OCI-LY3 (cell line): ENCODE results near the gene TMEM87B.

Source experiments
- H2AFZ ChIP-seq: fragments of 200-600, 300-600 bp; shearing (Covaris generic); 2 replicates; pipeline ENCODE4 v1.6.0; 2014; ENCODE audit warnings: antibody characterized with exemption, low read depth, low read length
- H3K27ac ChIP-seq: fragments of 200-600, 300-600 bp; sonication (generic); 2 replicates; pipeline ENCODE4 v1.5.1; 2014; ENCODE audit warnings: mild to moderate bottlenecking, low read length, moderate library complexity, mixed read lengths
- H3K27me3 ChIP-seq: fragments of 200-600, 300-600 bp; sonication (generic); 2 replicates; pipeline ENCODE4 v1.6.1; 2014; ENCODE audit warnings: low read depth, low read length, mixed read lengths
- H3K36me3 ChIP-seq: fragments of 200-600, 300-600 bp; sonication (generic); replicated peaks from 2 replicates; pipeline ENCODE3; 2014; ENCODE audit warnings: low read depth, low read length, mixed read lengths
- H3K4me1 ChIP-seq: fragments of 300-600, 200-600 bp; sonication (generic); 2 replicates; pipeline ENCODE4 v1.6.1; 2014; ENCODE audit warnings: low read length, mixed read lengths
- H3K4me2 ChIP-seq: fragments of 200-600, 300-600 bp; sonication (generic); 2 replicates; pipeline ENCODE4 v1.6.1; 2014; ENCODE audit warnings: low read length, mixed read lengths
- H3K4me3 ChIP-seq: fragments of 300-600, 200-600 bp; sonication (generic); 2 replicates; pipeline ENCODE4 v1.5.1; 2014; ENCODE audit warnings: antibody characterized with exemption, mild to moderate bottlenecking, low read length, moderate library complexity
- H3K79me2 ChIP-seq: fragments of 300-600, 200-600 bp; shearing (Covaris generic); 2 replicates; pipeline ENCODE4 v1.6.1; 2014; ENCODE audit warnings: mild to moderate bottlenecking, low read length, mixed read lengths
- H3K9ac ChIP-seq: fragments of 300-600, 200-600 bp; shearing (Covaris generic); 2 replicates; pipeline ENCODE4 v1.6.0; 2014; ENCODE audit warnings: mild to moderate bottlenecking, low read length, moderate library complexity
- H3K9me3 ChIP-seq: fragments of 200-600, 300-600 bp; shearing (Covaris generic); 2 replicates; pipeline ENCODE4 v1.6.1; 2014; ENCODE audit warnings: low read length, mixed read lengths; ENCODE audit not compliant: insufficient read depth
- H4K20me1 ChIP-seq: fragments of 200-600, 300-600 bp; sonication (generic); 2 replicates; pipeline ENCODE4 v1.6.1; 2016; ENCODE audit warnings: low read length, mixed read lengths; ENCODE audit not compliant: insufficient read depth
- EZH2phosphoT487 ChIP-seq: fragments of 200-600 bp; shearing (Covaris generic); IDR thresholded peaks from 2 replicates; pipeline ENCODE4 v1.6.1; 2018; ENCODE audit warnings: antibody characterized with exemption, mixed run types, low read depth
- TF ChIP-seq, protein P1 (sequence below): fragments of 200-600, 300-600 bp; sonication (generic); IDR thresholded peaks from 2 replicates; pipeline ENCODE4 v1.5.1; 2014; ENCODE audit warnings: antibody characterized with exemption, low read length, low read depth

The TMEM87B gene

GRCh38 chr2:112161431-112162145 lies 106.5 kb downstream of the TMEM87B start:
- H3K27ac ChIP-seq, result no peak overlapping the region
- H3K36me3 ChIP-seq, result no peaks in the 10 kb centered on the region
- no peaks in the 10 kb centered on the region for H3K79me2 ChIP-seq
- no peak overlapping the region for H2AFZ ChIP-seq
- no peaks in the 10 kb centered on the region for H3K27me3 ChIP-seq
- TF ChIP-seq, protein P1, sequence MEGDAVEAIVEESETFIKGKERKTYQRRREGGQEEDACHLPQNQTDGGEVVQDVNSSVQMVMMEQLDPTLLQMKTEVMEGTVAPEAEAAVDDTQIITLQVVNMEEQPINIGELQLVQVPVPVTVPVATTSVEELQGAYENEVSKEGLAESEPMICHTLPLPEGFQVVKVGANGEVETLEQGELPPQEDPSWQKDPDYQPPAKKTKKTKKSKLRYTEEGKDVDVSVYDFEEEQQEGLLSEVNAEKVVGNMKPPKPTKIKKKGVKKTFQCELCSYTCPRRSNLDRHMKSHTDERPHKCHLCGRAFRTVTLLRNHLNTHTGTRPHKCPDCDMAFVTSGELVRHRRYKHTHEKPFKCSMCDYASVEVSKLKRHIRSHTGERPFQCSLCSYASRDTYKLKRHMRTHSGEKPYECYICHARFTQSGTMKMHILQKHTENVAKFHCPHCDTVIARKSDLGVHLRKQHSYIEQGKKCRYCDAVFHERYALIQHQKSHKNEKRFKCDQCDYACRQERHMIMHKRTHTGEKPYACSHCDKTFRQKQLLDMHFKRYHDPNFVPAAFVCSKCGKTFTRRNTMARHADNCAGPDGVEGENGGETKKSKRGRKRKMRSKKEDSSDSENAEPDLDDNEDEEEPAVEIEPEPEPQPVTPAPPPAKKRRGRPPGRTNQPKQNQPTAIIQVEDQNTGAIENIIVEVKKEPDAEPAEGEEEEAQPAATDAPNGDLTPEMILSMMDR, result no peak
- TF ChIP-seq EZH2phosphoT487, result no peak
- H3K4me2 ChIP-seq, result no peak overlapping the region
- peaks cover 6% of the 10 kb centered on the region; the same call in 1 of the 2 replicates for H3K4me1 ChIP-seq
- H3K4me3 ChIP-seq, result no peak overlapping the region
- H4K20me1 ChIP-seq, result no peaks in the 10 kb centered on the region
- no peak overlapping the region for H3K9ac ChIP-seq
- H3K9me3 ChIP-seq, result no peaks in the 10 kb centered on the region

GRCh38 chr2:112162341-112162740 lies 107.3 kb downstream of the TMEM87B start:
- Histone ChIP-seq H3K36me3 (no peaks in the 10 kb centered on the region), H3K9me3 (no peaks in the 10 kb centered on the region), H3K4me1 (peaks cover 6% of the 10 kb centered on the region; the same call in 1 of the 2 replicates), H3K27ac (no peak overlapping the region), H3K4me3 (no peak overlapping the region), H3K79me2 (no peaks in the 10 kb centered on the region), H3K4me2 (no peak overlapping the region), H3K9ac (no peak overlapping the region), H4K20me1 (no peaks in the 10 kb centered on the region), H2AFZ (no peak overlapping the region), H3K27me3 (no peaks in the 10 kb centered on the region)
- TF ChIP-seq EZH2phosphoT487, result no peak
- TF ChIP-seq, protein P1, result no peak

- Histone ChIP-seq H3K27ac (no peak overlapping the region), H4K20me1 (no peaks in the 10 kb centered on the region), H3K9ac (no peak overlapping the region), H3K36me3 (no peaks in the 10 kb centered on the region), H3K4me2 (no peak overlapping the region), H3K27me3 (no peaks in the 10 kb centered on the region), H3K9me3 (no peaks in the 10 kb centered on the region), H3K4me1 (peaks cover 6% of the 10 kb centered on the region; the same call in 1 of the 2 replicates), H3K4me3 (no peak overlapping the region), H2AFZ (no peak overlapping the region), H3K79me2 (no peaks in the 10 kb centered on the region)
- TF ChIP-seq EZH2phosphoT487, result no peak
- TF ChIP-seq, protein P1, result no peak
These were observed 107.9 kb downstream of the TMEM87B start for GRCh38 chr2:112162956-112163355.

- no peak for TF ChIP-seq EZH2phosphoT487
- no peak overlapping the region for H3K4me2 ChIP-seq
These were observed 108.5 kb downstream of the TMEM87B start for GRCh38 chr2:112163541-112163981.

More at GRCh38 chr2:112163541-112163981, 108.5 kb downstream of the TMEM87B start:
- Histone ChIP-seq H3K79me2 (no peaks in the 10 kb centered on the region), H3K27me3 (no peaks in the 10 kb centered on the region), H3K9me3 (no peaks in the 10 kb centered on the region), H4K20me1 (no peaks in the 10 kb centered on the region), H3K9ac (no peak overlapping the region), H3K36me3 (no peaks in the 10 kb centered on the region), H3K27ac (no peak overlapping the region), H3K4me1 (peaks cover 6% of the 10 kb centered on the region; the same call in 1 of the 2 replicates), H3K4me3 (no peak overlapping the region), H2AFZ (no peak overlapping the region)
